B cell (primary cell): ENCODE data around the gene CTDSPL. TPM values are rescaled to one million over a fixed set of nuclear protein-coding genes. Genes with fewer than 3 reads are reported as not detected.

Source experiments
- ATAC-seq: fragments of 200-7000 bp; cut with Tn5 transposase; one replicate; pipeline ENCODE4 v1.10.0; 2021; ENCODE audit warnings: low read depth, mild to moderate bottlenecking, moderate number of reproducible peaks, moderate library complexity
- CTCF ChIA-PET: fragments of 350-600 bp; sonication (Branson Sonifier 250); formaldehyde crosslinking; loops from one replicate; lab custom pipeline; 2021; ENCODE audit warnings: antibody characterized with exemption, inconsistent platforms; lab: Charles Lee
- POLR2A ChIA-PET: fragments of 350-600 bp; sonication (Branson Sonifier 250); formaldehyde crosslinking; loops from one replicate; lab custom pipeline; 2021; ENCODE audit warnings: antibody characterized with exemption; lab: Charles Lee
- DNase-seq: peaks from one replicate; pipeline ENCODE4 v3.0.0; 2013
- H2AFZ ChIP-seq: 2 replicates; pipeline ENCODE4 v1.6.1; 2012; ENCODE audit warnings: mild to moderate bottlenecking, low read depth, low read length; ENCODE audit not compliant: insufficient read depth, poor library complexity, severe bottlenecking
- H3K27ac ChIP-seq, 2 donors: 1 replicate in 1 of 2; 2 replicates in 1 of 2; pipeline ENCODE4 v1.5.1; 2012 to 2013; ENCODE audit warnings: low read length in 2 of 2, mild to moderate bottlenecking in 2 of 2, moderate library complexity in 1 of 2
- H3K27me3 ChIP-seq, 4 experiments: fragments of 200-600 bp in 1 of 4; sonication (generic) in 1 of 4; replicated peaks in 1 of 4; 1 replicate in 2 of 4; 2 replicates in 2 of 4; pipeline versions ENCODE4 v1.6.1 to v1.7.0; 2013 to 2016; ENCODE audit warnings: low read length in 3 of 4, mild to moderate bottlenecking in 2 of 4, mixed read lengths in 1 of 4, moderate library complexity in 1 of 4; ENCODE audit not compliant: insufficient read depth in 4 of 4, control insufficient read depth in 3 of 4; ENCODE audit errors: control extremely low read depth in 1 of 4
- H3K36me3 ChIP-seq, 2 experiments: replicated peaks in 1 of 2; 1 replicate in 1 of 2; 2 replicates in 1 of 2; pipeline versions ENCODE4 v1.6.1 to v1.7.1; 2013; ENCODE audit warnings: low read length in 1 of 2; ENCODE audit not compliant: insufficient read depth in 2 of 2, control insufficient read depth in 1 of 2; ENCODE audit errors: control extremely low read depth in 1 of 2, extremely low read depth in 1 of 2
- H3K4me1 ChIP-seq, 2 donors: fragments of 200-600 bp in 1 of 2; sonication (generic) in 1 of 2; 1 replicate in 1 of 2; 2 replicates in 1 of 2; pipeline versions ENCODE4 v1.5.1 to v1.6.1; 2013 to 2017; ENCODE audit warnings: low read length in 2 of 2; ENCODE audit not compliant: control insufficient read depth in 2 of 2, insufficient read depth in 2 of 2
- H3K4me2 ChIP-seq: replicated peaks from 2 replicates; pipeline ENCODE3; 2012; ENCODE audit warnings: mild to moderate bottlenecking, low read depth, low read length; ENCODE audit not compliant: poor library complexity, severe bottlenecking
- H3K4me3 ChIP-seq, 5 experiments: fragments of 200-600 bp in 1 of 5; sonication (generic) in 1 of 5; 1 replicate in 3 of 5; 2 replicates in 2 of 5; pipeline versions ENCODE4 v1.5.1 to v1.7.0; 2011 to 2016; ENCODE audit warnings: low read length in 4 of 5, mild to moderate bottlenecking in 4 of 5, low read depth in 2 of 5, control low read depth in 1 of 5, moderate library complexity in 1 of 5; ENCODE audit not compliant: insufficient read depth in 1 of 5; ENCODE audit errors: control extremely low read depth in 1 of 5, extremely low read depth in 1 of 5
- H3K79me2 ChIP-seq: fragments of 200-600 bp; sonication (generic); one replicate; pipeline ENCODE4 v1.6.0; 2016; ENCODE audit warnings: low read length; ENCODE audit not compliant: control insufficient read depth, insufficient read depth
- H3K9ac ChIP-seq: fragments of 200-600 bp; sonication (generic); 2 replicates; pipeline ENCODE4 v1.6.1; 2017; ENCODE audit warnings: mild to moderate bottlenecking, low read length, moderate library complexity
- H3K9me3 ChIP-seq, 3 donors: one replicate each; pipeline versions ENCODE4 v1.6.1 to v1.7.1; 2013; ENCODE audit warnings: low read length in 2 of 3; ENCODE audit not compliant: control insufficient read depth in 2 of 3, insufficient read depth in 1 of 3; ENCODE audit errors: control extremely low read depth in 1 of 3
- H4K20me1 ChIP-seq: 2 replicates; pipeline ENCODE4 v1.6.0; 2012; ENCODE audit warnings: mild to moderate bottlenecking, low read length; ENCODE audit not compliant: insufficient read depth, control insufficient read depth, poor library complexity, severe bottlenecking
- H3K27ac Mint-ChIP-seq: one replicate; pipeline ENCODE4 v1.8.0; 2021; ENCODE audit warnings: mixed read lengths
- H3K27me3 Mint-ChIP-seq: one replicate; pipeline ENCODE4 v1.8.0; 2021; ENCODE audit warnings: mixed read lengths
- H3K4me1 Mint-ChIP-seq: one replicate; pipeline ENCODE4 v1.8.0; 2021; ENCODE audit warnings: mixed read lengths
- H3K4me3 Mint-ChIP-seq: one replicate; pipeline ENCODE4 v1.8.0; 2021; ENCODE audit warnings: mixed read lengths
- H3K9me3 Mint-ChIP-seq: one replicate; pipeline ENCODE4 v1.8.0; 2022; ENCODE audit warnings: mixed read lengths; ENCODE audit not compliant: insufficient read depth
- CTCF ChIP-seq: fragments of 200-600 bp; IDR thresholded peaks from one replicate; pipeline ENCODE4 v1.8.0; 2022; ENCODE audit warnings: antibody characterized with exemption, mild to moderate bottlenecking
- EZH2 ChIP-seq: IDR thresholded peaks from 2 replicates; pipeline ENCODE4 v1.6.1; 2012; ENCODE audit warnings: borderline replicate concordance, low read depth, mild to moderate bottlenecking, moderate library complexity, low read length; ENCODE audit not compliant: insufficient read depth, poor library complexity, severe bottlenecking
- WGBS: methylation state at CpG from one replicate; pipeline ENCODE4 v1.1.5; 2013; ENCODE audit warnings: missing lambda C conversion rate; ENCODE audit not compliant: insufficient coverage; 5-methylcytosine and 5-hydroxymethylcytosine counted together
- intact Hi-C: fragments of 100-400 bp; cut with micrococcal nuclease; formaldehyde crosslinking; loops from one replicate; pipeline ENCODE4 v1.10.0; 2022
- polyA plus RNA-seq: library from polyadenylated mRNA; depleted of rRNA; stranded (reverse); fragments of >200 nt; gene quantifications from 2 replicates; pipeline ENCODE4 v1.2.3, GENCODE V29; 2012
- total RNA-seq, 2 donors: library from RNA; stranded (reverse); fragments of 120-200 nt in 1 of 2; gene quantifications; 1 replicate in 1 of 2; 2 replicates in 1 of 2; pipeline versions ENCODE4 v1.2.3 to v1.2.4, GENCODE V29; 2013 to 2022

Gene CTDSPL
- total and polyA plus RNA-seq, 2 donors (not counting 1 experiment from before 2014, with no cell fraction given), result not detected

DNA sequence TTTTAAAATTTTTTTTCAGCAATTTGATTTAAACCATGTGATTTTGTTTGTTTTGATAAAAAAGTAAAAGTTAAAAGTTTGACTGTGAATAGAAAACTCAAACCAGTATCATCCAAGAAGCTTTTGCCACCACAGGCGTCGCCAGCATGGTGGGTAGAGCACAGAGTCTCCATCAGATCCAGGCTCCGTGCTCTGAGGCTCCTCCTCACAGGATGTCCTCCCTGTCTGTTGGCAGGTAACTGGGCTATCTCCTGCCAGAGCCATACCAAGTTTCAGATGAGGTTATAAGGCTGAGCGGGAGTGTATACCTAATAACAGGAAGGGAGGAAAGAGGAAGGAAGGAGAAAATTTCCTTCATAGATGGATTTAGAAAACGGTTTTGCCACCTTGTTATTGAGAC is 28.8 kb downstream of the CTDSPL start:
- CTCF ChIA-PET, result no interaction called here
- no peak overlapping the region for H3K4me3 ChIP-seq
- no peaks in the 10 kb centered on the region for H3K27me3 ChIP-seq
- no peak overlapping the region for H2AFZ ChIP-seq
- H3K27me3 Mint-ChIP-seq, result peaks cover 9% of the 10 kb centered on the region
- TF ChIP-seq EZH2, result no peak
- no peak for TF ChIP-seq CTCF
- no peak overlapping the region for H3K27ac ChIP-seq
- intact Hi-C loops, result no loop called here
- H3K9ac ChIP-seq, result no peak overlapping the region
- no peak overlapping the region for H3K27ac Mint-ChIP-seq
- no peak for ATAC-seq
- no peaks in the 10 kb centered on the region for H3K4me1 Mint-ChIP-seq
- POLR2A ChIA-PET, result no interaction called here
- H3K36me3 ChIP-seq, result no peaks in the 10 kb centered on the region
- no peak for DNase-seq
- H3K4me1 ChIP-seq, result no peaks in the 10 kb centered on the region
- no peak overlapping the region for H3K4me3 Mint-ChIP-seq
- H3K4me2 ChIP-seq, result no peak overlapping the region
- H3K9me3 Mint-ChIP-seq, result no peaks in the 10 kb centered on the region
- H3K9me3 ChIP-seq, result no peaks in the 10 kb centered on the region
- no peaks in the 10 kb centered on the region for H4K20me1 ChIP-seq
- H3K79me2 ChIP-seq, result no peaks in the 10 kb centered on the region
- no CpG with 5 or more reads among the region's 5 CpGs for WGBS

GRCh38 chr3:37891227-37891626 is 29.5 kb downstream of the CTDSPL start:
- no CpG with 5 or more reads among the region's 3 CpGs for WGBS
- no peak overlapping the region for H3K4me3 Mint-ChIP-seq
- TF ChIP-seq EZH2, result no peak
- TF ChIP-seq CTCF, result no peak
- ATAC-seq, result no peak
- H3K4me1 ChIP-seq, result no peaks in the 10 kb centered on the region
- no peaks in the 10 kb centered on the region for H3K27me3 ChIP-seq
- no peaks in the 10 kb centered on the region for H3K79me2 ChIP-seq
- H3K4me1 Mint-ChIP-seq, result no peaks in the 10 kb centered on the region
- no peaks in the 10 kb centered on the region for H3K36me3 ChIP-seq
- ChIA-PET POLR2A (no interaction called here), CTCF (no interaction called here)
- H3K27ac Mint-ChIP-seq, result no peak overlapping the region
- H3K9me3 ChIP-seq, result no peaks in the 10 kb centered on the region
- no peak overlapping the region for H3K9ac ChIP-seq
- intact Hi-C loops, result no loop called here
- no peak for DNase-seq
- H3K27ac ChIP-seq, result no peak overlapping the region
- H4K20me1 ChIP-seq, result no peaks in the 10 kb centered on the region
- H2AFZ ChIP-seq, result no peak overlapping the region
- no peak overlapping the region for H3K4me2 ChIP-seq
- no peak overlapping the region for H3K4me3 ChIP-seq
- H3K27me3 Mint-ChIP-seq, result peaks cover 6% of the 10 kb centered on the region
- no peaks in the 10 kb centered on the region for H3K9me3 Mint-ChIP-seq
